Panc1 (cell line): ENCODE results near the gene NPTX1. TPM values are rescaled to one million over a fixed set of nuclear protein-coding genes. Genes with fewer than 3 reads are reported as not detected.

ENCODE experiments used
- ATAC-seq: fragments of 200-7000 bp; cut with Tn5 transposase; 2 replicates; pipeline ENCODE4 v1.9.1; 2020; ENCODE audit warnings: mild to moderate bottlenecking, moderate library complexity
- BruUV-seq: library from RNA; stranded (reverse); fragments of 400-500 nt; replicated peaks from 2 replicates; lab custom pipeline; 2021; lab: Mats Ljungman, UMichigan
- CTCF ChIA-PET: fragments of 300-600 bp; sonication (Branson Sonifier 250); formaldehyde crosslinking; loops from one replicate; lab custom pipeline; 2022; ENCODE audit warnings: antibody characterized with exemption; lab: Charles Lee
- POLR2A ChIA-PET: fragments of 300-600 bp; sonication (Branson Sonifier 250); formaldehyde crosslinking; loops from one replicate; lab custom pipeline; 2022; ENCODE audit warnings: antibody characterized with exemption; lab: Charles Lee
- DNase-seq: peaks from one replicate; pipeline ENCODE4 v3.0.0-alpha.2; 2010; ENCODE audit warnings: low read depth, low spot score
- H3K27ac ChIP-seq: 2 replicates; pipeline ENCODE4 v1.5.1; 2011; ENCODE audit warnings: mild to moderate bottlenecking, low read length, inconsistent platforms
- H3K27me3 ChIP-seq: fragments of 200-500 bp; sonication (Bioruptor generic); 2 replicates; pipeline ENCODE4 v1.6.0; 2014; ENCODE audit warnings: low read length, inconsistent platforms; ENCODE audit not compliant: control insufficient read depth, insufficient read depth
- H3K36me3 ChIP-seq: fragments of 200-500 bp; sonication (Bioruptor generic); 2 replicates; pipeline ENCODE4 v1.5.1; 2014; ENCODE audit warnings: inconsistent platforms, mild to moderate bottlenecking, low read length, moderate library complexity; ENCODE audit not compliant: control insufficient read depth, insufficient read depth
- H3K4me1 ChIP-seq: 2 replicates; pipeline ENCODE4 v1.5.1; 2011; ENCODE audit warnings: inconsistent platforms, mild to moderate bottlenecking, low read length, moderate library complexity; ENCODE audit not compliant: control insufficient read depth, insufficient read depth
- H3K4me3 ChIP-seq, 2 experiments: 2 replicates each; pipeline ENCODE4 v1.5.1; 2011 to 2012; ENCODE audit warnings: low read depth in 2 of 2, low read length in 2 of 2, mild to moderate bottlenecking in 2 of 2, inconsistent platforms in 1 of 2, moderate library complexity in 1 of 2
- H3K9me3 ChIP-seq: fragments of 200-500 bp; sonication (Bioruptor generic); 2 replicates; pipeline ENCODE4 v1.5.1; 2014; ENCODE audit warnings: low read depth, mild to moderate bottlenecking, inconsistent platforms, low read length, moderate library complexity; ENCODE audit not compliant: control insufficient read depth, insufficient read depth
- POLR2AphosphoS5 ChIP-seq: IDR thresholded peaks from 2 replicates; pipeline ENCODE4 v1.6.1; 2012; ENCODE audit warnings: mild to moderate bottlenecking, low read depth, low read length, moderate library complexity
- REST ChIP-seq, 2 experiments: IDR thresholded peaks; 2 replicates each; pipeline ENCODE4 v1.6.1; 2011 to 2012; ENCODE audit warnings: low read depth in 2 of 2, control low read depth in 1 of 2, low read length in 1 of 2, mild to moderate bottlenecking in 1 of 2, moderate library complexity in 1 of 2; ENCODE audit not compliant: insufficient read depth in 1 of 2
- SIN3A ChIP-seq: IDR thresholded peaks from 2 replicates; pipeline ENCODE4 v1.6.1; 2012; ENCODE audit warnings: low read depth, mild to moderate bottlenecking, low read length, moderate library complexity, borderline replicate concordance; ENCODE audit not compliant: insufficient read depth
- TCF7L2 ChIP-seq: IDR thresholded peaks from 2 replicates; pipeline ENCODE4 v1.6.1; 2011; ENCODE audit warnings: mild to moderate bottlenecking, low read depth, low read length, inconsistent platforms
- in situ Hi-C: cut with HindIII; loops from 2 replicates; pipeline ENCODE4 v1.10.0; 2016; ENCODE audit warnings: low sequenced_read_pairs, low pct_unique_long_range_greater_than_20kb
- intact Hi-C: fragments of 100-400 bp; cut with micrococcal nuclease; formaldehyde crosslinking; loops from one replicate; pipeline ENCODE4 v1.10.0; 2022; ENCODE audit not compliant: unreplicated experiment
- total RNA-seq: library from RNA; stranded (reverse); gene quantifications from one replicate; pipeline ENCODE4 v1.2.1, GENCODE V29; 2021; ENCODE audit not compliant: unreplicated experiment
- TF ChIP-seq, protein P1 (sequence below): fragments of 450-650 bp; IDR thresholded peaks from 2 replicates; pipeline ENCODE4 v1.5.1; 2017; ENCODE audit warnings: mild to moderate bottlenecking

NPTX1 gene
- total RNA-seq, 1 experiment from 2014 or later: 1.1 TPM

DNA sequence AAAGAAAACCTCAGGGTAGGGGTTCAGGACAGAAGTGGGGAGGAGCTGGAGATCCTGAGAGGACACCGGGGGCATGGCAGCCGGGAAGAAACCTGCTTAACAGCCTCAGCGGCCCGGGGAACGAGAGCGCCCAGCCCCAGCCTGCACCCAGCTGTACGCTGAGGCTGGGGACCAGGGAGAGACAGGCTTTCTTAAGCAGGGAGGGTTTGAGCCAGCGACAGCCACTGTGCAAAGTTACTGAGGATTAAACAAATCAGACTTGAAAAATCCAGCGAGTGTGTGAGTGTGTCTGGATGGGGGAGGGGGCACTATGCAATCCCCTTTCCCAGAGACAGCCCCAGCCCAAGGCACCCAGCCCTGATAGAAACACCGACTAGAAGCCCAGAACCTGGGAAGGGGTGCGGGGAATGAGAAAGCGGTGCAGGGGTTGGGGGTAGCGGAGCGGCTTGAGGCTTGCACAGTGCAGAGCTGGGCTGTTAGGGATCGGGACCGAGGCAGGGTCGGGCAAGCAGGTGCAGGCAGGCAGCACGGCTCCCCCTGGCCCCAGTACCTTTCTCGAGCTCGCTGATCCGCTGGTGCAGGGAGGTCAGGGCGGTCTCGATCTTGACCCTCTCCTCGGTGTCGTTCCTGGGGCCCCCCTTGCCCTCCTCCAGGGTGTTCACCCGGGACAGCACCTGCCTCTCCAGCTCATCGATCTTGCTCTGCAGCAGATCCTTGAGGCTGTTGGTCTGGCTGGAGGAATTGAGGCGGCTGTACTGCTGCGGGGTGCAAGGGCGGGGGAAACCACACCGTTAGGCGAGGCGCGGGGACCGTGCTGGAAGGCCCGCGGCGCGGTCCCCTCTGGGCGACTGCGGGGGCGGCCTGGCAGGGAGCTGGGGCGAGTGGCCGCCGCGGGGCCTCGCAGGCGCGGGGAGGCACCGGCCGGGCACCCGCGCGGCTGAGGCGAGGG lies 1.2 kb downstream of the NPTX1 start:
- DNase-seq: no peak
- H3K9me3 ChIP-seq: no peaks in the 10 kb centered on the region
- CTCF ChIA-PET: no interaction called here
- POLR2A ChIA-PET: interaction anchor here (0.6 kb wide), 1 partner anchor 58 kb away, joined by 7 read pairs; no protein-coding TSS in a partner anchor
- no TSS peak for BruUV-seq
- in situ Hi-C loops: no loop called here
- peak overlapping the region; percentile 27 to 38 for H3K4me3 ChIP-seq
- peak; percentile 28 for ATAC-seq
- intact Hi-C loops: loop anchor here (10.0 kb wide), 1 partner anchor 100 kb away; no protein-coding TSS in a partner anchor
- no peaks in the 10 kb centered on the region for H3K36me3 ChIP-seq
- no peak for TF ChIP-seq POLR2AphosphoS5
- no peak for TF ChIP-seq SIN3A
- TF ChIP-seq, protein P1, sequence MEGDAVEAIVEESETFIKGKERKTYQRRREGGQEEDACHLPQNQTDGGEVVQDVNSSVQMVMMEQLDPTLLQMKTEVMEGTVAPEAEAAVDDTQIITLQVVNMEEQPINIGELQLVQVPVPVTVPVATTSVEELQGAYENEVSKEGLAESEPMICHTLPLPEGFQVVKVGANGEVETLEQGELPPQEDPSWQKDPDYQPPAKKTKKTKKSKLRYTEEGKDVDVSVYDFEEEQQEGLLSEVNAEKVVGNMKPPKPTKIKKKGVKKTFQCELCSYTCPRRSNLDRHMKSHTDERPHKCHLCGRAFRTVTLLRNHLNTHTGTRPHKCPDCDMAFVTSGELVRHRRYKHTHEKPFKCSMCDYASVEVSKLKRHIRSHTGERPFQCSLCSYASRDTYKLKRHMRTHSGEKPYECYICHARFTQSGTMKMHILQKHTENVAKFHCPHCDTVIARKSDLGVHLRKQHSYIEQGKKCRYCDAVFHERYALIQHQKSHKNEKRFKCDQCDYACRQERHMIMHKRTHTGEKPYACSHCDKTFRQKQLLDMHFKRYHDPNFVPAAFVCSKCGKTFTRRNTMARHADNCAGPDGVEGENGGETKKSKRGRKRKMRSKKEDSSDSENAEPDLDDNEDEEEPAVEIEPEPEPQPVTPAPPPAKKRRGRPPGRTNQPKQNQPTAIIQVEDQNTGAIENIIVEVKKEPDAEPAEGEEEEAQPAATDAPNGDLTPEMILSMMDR: no peak
- TF ChIP-seq REST (IDR thresholded peaks at IDR 0.05; ENCODE audit: insufficient read depth in 1 of 2, low read depth in 2 of 2, low read length in 1 of 2): no peak
- no peak for TF ChIP-seq TCF7L2
- peaks cover 2% of the 10 kb centered on the region; the same call in 1 of the 2 replicates for H3K27me3 ChIP-seq
- H3K4me1 ChIP-seq: peaks cover 13% of the 10 kb centered on the region
- no peak overlapping the region for H3K27ac ChIP-seq

- in situ Hi-C loops (no loop called here), intact Hi-C loops (loop anchor here (10.0 kb wide), 1 partner anchor 100 kb away; no protein-coding TSS in a partner anchor)
- no peaks in the 10 kb centered on the region for H3K9me3 ChIP-seq
- BruUV-seq: no TSS peak
- ATAC-seq (peak; percentile 14; the same call in 1 of the 2 replicates), DNase-seq (no peak)
- H3K27ac ChIP-seq: no peak overlapping the region
- peaks cover 13% of the 10 kb centered on the region for H3K4me1 ChIP-seq
- TF ChIP-seq TCF7L2 (no peak), REST (IDR thresholded peaks at IDR 0.05; ENCODE audit: insufficient read depth in 1 of 2, low read depth in 2 of 2, low read length in 1 of 2) (no peak)
- TF ChIP-seq, protein P1: no peak
- peaks cover 2% of the 10 kb centered on the region; the same call in 1 of the 2 replicates for H3K27me3 ChIP-seq
- no peaks in the 10 kb centered on the region for H3K36me3 ChIP-seq
- ChIA-PET POLR2A (no interaction called here), CTCF (no interaction called here)
- peak overlapping the region in 1 of 2 experiments; percentile 38; a peak in 3 of 4 replicates for H3K4me3 ChIP-seq
Measured at GRCh38 chr17:80474231-80474960, 2.0 kb downstream of the NPTX1 start.
